Measurements from ENCODE around the gene KNDC1.

GRCh38 chr10:133249975-133250754 lies 90.1 kb downstream of the KNDC1 start:
- TF ChIP-seq CTCF (IDR thresholded peaks at IDR 0.05) (no peak), EZH2 (IDR thresholded peaks at IDR 0.05; ENCODE audit: borderline replicate concordance, insufficient read depth, low read depth, low read length, poor library complexity, severe bottlenecking) (no peak)
